K562 (cell line): ENCODE results near the gene CIB2. TPM values are rescaled to one million over a fixed set of nuclear protein-coding genes. Genes with fewer than 3 reads are reported as not detected.

ENCODE experiments used
- E2F1 ChIP-seq: sonication (generic); formaldehyde crosslinking; IDR thresholded peaks from 2 replicates; pipeline ENCODE4 v1.8.1; 2023; ENCODE audit warnings: mild to moderate bottlenecking, missing genetic modification reagents, moderate library complexity
- HDAC2 ChIP-seq: fragments of 450-650 bp; IDR thresholded peaks from 2 replicates; pipeline ENCODE4 v1.6.1; 2016; ENCODE audit warnings: mild to moderate bottlenecking
- HMBOX1 ChIP-seq: sonication (generic); IDR thresholded peaks from 2 replicates; pipeline ENCODE4 v1.6.1; 2016
- JUND ChIP-seq, 2 experiments: IDR thresholded peaks; 2 replicates in 1 of 2; 3 replicates in 1 of 2; pipeline ENCODE4 v1.6.1; 2011; ENCODE audit warnings: borderline replicate concordance in 2 of 2, low read depth in 2 of 2, low read length in 2 of 2, improper control_type of control experiment in 1 of 2, missing biosample characterization in 1 of 2, missing genetic modification characterization in 1 of 2, missing genetic modification reagents in 1 of 2
- MECOM ChIP-seq: fragments of 250-450 bp; sonication (Bioruptor Pico); IDR thresholded peaks from 2 replicates; pipeline ENCODE4 v1.8.0; 2022; ENCODE audit warnings: inconsistent platforms
- NCOA1 ChIP-seq: fragments of 450-650 bp; IDR thresholded peaks from 2 replicates; pipeline ENCODE4 v1.6.1; 2016; ENCODE audit warnings: low read depth
- PYGO2 ChIP-seq: fragments of 450-650 bp; IDR thresholded peaks from 2 replicates; pipeline ENCODE4 v1.6.1; 2016; ENCODE audit warnings: mild to moderate bottlenecking, missing genetic modification characterization, moderate library complexity, missing compliant biosample characterization
- RFX7 ChIP-seq: fragments of 250-450 bp; sonication (Bioruptor Pico); IDR thresholded peaks from 2 replicates; pipeline ENCODE4 v1.5.1; 2021; ENCODE audit warnings: mild to moderate bottlenecking
- STAG1 ChIP-seq: sonication (generic); formaldehyde crosslinking; IDR thresholded peaks from 2 replicates; pipeline ENCODE4 v1.5.0; 2020; ENCODE audit warnings: missing genetic modification reagents, borderline replicate concordance
- U2AF2 ChIP-seq: fragments of 200-400 bp; formaldehyde crosslinking; optimal IDR thresholded peaks from 2 replicates; pipeline ENCODE3; 2017; ENCODE audit warnings: low read depth, mild to moderate bottlenecking, low read length
- XRCC5 ChIP-seq: fragments of 200-400 bp; formaldehyde crosslinking; IDR thresholded peaks from 2 replicates; pipeline ENCODE4 v1.6.1; 2017; ENCODE audit warnings: low read depth, mild to moderate bottlenecking, low read length
- YBX1 ChIP-seq: fragments of 450-650 bp; IDR thresholded peaks from 2 replicates; pipeline ENCODE4 v1.7.1; 2016; ENCODE audit warnings: mild to moderate bottlenecking
- ZNF316 ChIP-seq: fragments of 450-650 bp; IDR thresholded peaks from 2 replicates; pipeline ENCODE4 v1.6.1; 2016
- ZNF57 ChIP-seq: fragments of 450-650 bp; formaldehyde crosslinking; IDR thresholded peaks from 2 replicates; pipeline ENCODE4 v1.4.0; 2020; ENCODE audit warnings: mild to moderate bottlenecking, moderate library complexity
- polyA plus RNA-seq, 8 experiments: library from polyadenylated mRNA; depleted of rRNA in 4 of 8; stranded (reverse) in 5 of 8; unstranded in 3 of 8; fragments of >200 nt; fragmentation: Nextera tagmentation in 2 of 8; fragmentation: Illumina TruSeq in 1 of 8; extraction: Ambion mirVana in 2 of 8; extraction: Trizol in 1 of 8; gene quantifications; 2 replicates each; pipeline versions ENCODE4 v1.2.1 to v1.2.3, GENCODE V29; 2011 to 2014; ENCODE audit warnings: inconsistent platforms in 1 of 8, missing spikeins in 1 of 8
- total RNA-seq, 7 experiments: library from RNA; depleted of rRNA in 6 of 7; stranded (reverse); fragments of >200 nt in 6 of 7; fragmentation: Illumina TruSeq in 2 of 7; extraction: Trizol in 2 of 7; gene quantifications; 2 replicates each; pipeline versions ENCODE4 v1.2.1 to v1.2.3, GENCODE V29; 2011 to 2021; ENCODE audit warnings: low replicate concordance in 1 of 7
- TF ChIP-seq, protein P1 (sequence below): fragments of 450-650 bp; formaldehyde crosslinking; IDR thresholded peaks from 2 replicates; pipeline ENCODE4 v1.4.0; 2020; ENCODE audit warnings: mild to moderate bottlenecking, moderate library complexity
- TF ChIP-seq, protein P2 (sequence below): sonication (generic); formaldehyde crosslinking; IDR thresholded peaks from 2 replicates; pipeline ENCODE4 v1.8.0; 2022; ENCODE audit warnings: missing genetic modification reagents, mild to moderate bottlenecking, borderline replicate concordance
- TF ChIP-seq, protein P3 (sequence below): fragments of 250-450 bp; sonication (Bioruptor Pico); IDR thresholded peaks from 2 replicates; pipeline ENCODE4 v1.5.0; 2021; ENCODE audit warnings: mild to moderate bottlenecking, moderate library complexity
- TF ChIP-seq, protein P4 (sequence below): IDR thresholded peaks from 2 replicates; pipeline ENCODE4 v1.6.1; 2016; ENCODE audit warnings: missing genetic modification characterization, missing compliant biosample characterization

The CIB2 gene
- total and polyA plus RNA-seq, 9 of the 15 experiments (the other 6 are each of a cell fraction or from before 2014, with no cell fraction given) = 1.5 to 37.4 (median 19.4) TPM

- no peak for TF ChIP-seq MECOM
- TF ChIP-seq ZNF57 (CRISPR knock-in tag) = no peak
- no peak for TF ChIP-seq JUND (IDR thresholded peaks at IDR 0.05; ENCODE audit: borderline replicate concordance, low read depth, low read length)
- TF ChIP-seq JUND (tag; IDR thresholded peaks at IDR 0.05; ENCODE audit: borderline replicate concordance, low read depth, low read length) = no peak
- no peak for TF ChIP-seq STAG1 (CRISPR knock-in tag)
- TF ChIP-seq HDAC2 = no peak
- no peak for TF ChIP-seq PYGO2 (tag)
- no peak for TF ChIP-seq XRCC5
- no peak for TF ChIP-seq YBX1
- TF ChIP-seq, protein P1, sequence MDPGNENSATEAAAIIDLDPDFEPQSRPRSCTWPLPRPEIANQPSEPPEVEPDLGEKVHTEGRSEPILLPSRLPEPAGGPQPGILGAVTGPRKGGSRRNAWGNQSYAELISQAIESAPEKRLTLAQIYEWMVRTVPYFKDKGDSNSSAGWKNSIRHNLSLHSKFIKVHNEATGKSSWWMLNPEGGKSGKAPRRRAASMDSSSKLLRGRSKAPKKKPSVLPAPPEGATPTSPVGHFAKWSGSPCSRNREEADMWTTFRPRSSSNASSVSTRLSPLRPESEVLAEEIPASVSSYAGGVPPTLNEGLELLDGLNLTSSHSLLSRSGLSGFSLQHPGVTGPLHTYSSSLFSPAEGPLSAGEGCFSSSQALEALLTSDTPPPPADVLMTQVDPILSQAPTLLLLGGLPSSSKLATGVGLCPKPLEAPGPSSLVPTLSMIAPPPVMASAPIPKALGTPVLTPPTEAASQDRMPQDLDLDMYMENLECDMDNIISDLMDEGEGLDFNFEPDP (CRISPR knock-in tag) = no peak
- TF ChIP-seq, protein P2, sequence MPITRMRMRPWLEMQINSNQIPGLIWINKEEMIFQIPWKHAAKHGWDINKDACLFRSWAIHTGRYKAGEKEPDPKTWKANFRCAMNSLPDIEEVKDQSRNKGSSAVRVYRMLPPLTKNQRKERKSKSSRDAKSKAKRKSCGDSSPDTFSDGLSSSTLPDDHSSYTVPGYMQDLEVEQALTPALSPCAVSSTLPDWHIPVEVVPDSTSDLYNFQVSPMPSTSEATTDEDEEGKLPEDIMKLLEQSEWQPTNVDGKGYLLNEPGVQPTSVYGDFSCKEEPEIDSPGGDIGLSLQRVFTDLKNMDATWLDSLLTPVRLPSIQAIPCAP = no peak
- no peak for TF ChIP-seq E2F1 (CRISPR knock-in tag)
- TF ChIP-seq U2AF2 = no peak
- TF ChIP-seq, protein P3, sequence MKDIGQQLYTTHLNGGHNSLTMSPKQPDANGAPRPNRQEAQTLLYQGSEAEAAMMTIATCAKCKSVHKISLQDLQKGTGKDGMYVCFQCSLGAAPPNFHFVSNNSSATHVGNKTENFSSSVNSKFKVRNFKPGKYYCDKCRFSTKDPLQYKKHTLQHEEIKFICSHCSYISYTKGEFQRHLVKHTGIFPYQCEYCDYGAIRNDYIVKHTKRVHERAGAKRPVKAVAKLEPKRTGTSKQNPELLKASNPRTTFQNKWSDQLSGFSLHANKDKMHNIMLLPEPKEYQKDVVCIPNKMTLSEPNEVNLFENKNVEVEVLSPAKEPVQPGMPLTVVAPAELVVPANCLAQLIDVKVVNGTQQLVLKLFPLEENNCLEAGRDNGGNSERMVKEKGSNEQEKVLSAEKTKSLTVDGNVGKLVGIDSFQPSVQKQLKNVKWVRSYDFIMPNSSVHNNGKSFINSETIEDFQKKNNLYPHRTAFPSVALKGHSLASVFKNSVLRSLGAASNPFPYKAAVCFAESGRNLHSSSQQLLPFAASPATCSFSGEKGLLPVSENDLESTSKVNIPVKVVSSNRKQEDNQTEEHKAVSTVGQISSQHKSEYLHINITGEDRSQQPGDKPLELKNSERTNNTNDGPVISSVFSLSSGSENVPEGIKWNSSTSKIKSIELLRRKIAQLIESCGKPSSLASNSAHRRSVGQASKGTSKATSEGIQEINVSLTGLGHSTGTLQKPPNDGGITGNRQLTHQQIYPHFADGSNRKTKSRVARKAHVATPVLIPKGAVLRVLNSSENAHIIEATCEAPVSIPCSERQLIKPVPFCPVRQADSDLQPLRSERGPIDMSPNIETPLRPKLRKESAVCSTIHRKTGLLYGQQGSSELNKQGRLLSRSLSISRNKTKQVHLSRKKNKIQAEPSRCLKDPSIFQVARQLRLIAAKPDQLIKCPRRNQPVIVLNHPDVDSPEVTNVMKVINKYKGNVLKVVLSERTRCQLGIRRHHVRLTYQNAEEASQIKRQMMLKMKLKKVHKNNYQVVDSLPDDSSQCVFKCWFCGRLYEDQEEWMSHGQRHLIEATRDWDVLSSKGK (CRISPR knock-in tag) = no peak
- TF ChIP-seq NCOA1 = no peak
- TF ChIP-seq, protein P4, sequence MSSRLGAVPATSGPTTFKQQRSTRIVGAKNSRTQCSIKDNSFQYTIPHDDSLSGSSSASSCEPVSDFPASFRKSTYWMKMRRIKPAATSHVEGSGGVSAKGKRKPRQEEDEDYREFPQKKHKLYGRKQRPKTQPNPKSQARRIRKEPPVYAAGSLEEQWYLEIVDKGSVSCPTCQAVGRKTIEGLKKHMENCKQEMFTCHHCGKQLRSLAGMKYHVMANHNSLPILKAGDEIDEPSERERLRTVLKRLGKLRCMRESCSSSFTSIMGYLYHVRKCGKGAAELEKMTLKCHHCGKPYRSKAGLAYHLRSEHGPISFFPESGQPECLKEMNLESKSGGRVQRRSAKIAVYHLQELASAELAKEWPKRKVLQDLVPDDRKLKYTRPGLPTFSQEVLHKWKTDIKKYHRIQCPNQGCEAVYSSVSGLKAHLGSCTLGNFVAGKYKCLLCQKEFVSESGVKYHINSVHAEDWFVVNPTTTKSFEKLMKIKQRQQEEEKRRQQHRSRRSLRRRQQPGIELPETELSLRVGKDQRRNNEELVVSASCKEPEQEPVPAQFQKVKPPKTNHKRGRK = no peak
- TF ChIP-seq HMBOX1 = no peak
- no peak for TF ChIP-seq ZNF316
- no peak for TF ChIP-seq RFX7 (CRISPR knock-in tag)
Measured at GRCh38 chr15:78077053-78077870, 54.0 kb downstream of the CIB2 start, which contains the start of gene TBC1D2B (continued).
